ENCODE data around the gene SLC13A4.
"Not testable (repeated sequence)": the region's sequence is repeated elsewhere in the genome, so short reads cannot be mapped to it uniquely, and the experiment has no call there.

SLC13A4 gene

DNA sequence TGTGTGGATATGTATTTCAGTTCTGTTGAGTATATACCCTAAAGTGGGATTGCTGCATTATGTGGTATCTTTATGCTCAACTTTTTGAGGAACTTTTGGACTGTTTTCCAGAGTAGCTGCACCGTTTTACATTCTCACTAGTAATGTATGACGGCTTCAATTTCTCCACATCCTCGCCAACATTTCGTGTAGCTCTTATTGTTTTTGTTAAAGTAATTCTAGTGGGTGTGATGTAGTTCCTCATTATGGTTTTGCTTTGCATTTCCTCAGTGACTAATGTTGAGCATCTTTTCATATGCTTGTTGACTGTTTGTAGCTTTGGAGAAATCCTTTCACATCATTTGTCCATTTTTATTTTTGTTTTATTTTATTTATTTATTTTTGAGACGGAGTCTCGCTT is 61.1 kb downstream of the SLC13A4 start:
- in situ Hi-C loops (cut with MboI; ENCODE audit: low sequenced_read_pairs), result loop anchor here (25.0 kb wide), 1 partner anchor 320 kb away; the partner anchor contains the start of gene MTPN

DNA sequence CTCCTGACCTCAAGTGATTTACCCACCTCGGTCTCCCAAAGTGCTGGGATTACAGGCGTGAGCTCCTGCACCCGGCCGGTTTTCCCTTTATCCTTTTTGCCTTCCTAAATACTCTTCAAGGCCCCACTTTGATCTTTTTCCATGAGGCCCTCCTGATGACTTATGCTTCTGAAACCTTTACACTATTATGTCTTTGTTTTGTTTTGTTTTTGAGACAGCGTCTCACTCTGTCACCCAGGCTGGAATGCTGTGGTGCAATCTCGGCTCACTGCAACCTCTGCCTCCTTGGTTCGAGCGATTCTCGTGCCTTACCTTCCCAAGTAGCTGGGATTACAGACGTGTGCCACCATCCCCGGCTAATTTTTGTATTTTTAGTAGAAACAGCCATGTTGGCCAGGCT is 61.8 kb downstream of the SLC13A4 start:
- in situ Hi-C loops (cut with MboI; ENCODE audit: low sequenced_read_pairs), result loop anchor here (25.0 kb wide), 1 partner anchor 321 kb away; the partner anchor contains the start of gene MTPN

DNA sequence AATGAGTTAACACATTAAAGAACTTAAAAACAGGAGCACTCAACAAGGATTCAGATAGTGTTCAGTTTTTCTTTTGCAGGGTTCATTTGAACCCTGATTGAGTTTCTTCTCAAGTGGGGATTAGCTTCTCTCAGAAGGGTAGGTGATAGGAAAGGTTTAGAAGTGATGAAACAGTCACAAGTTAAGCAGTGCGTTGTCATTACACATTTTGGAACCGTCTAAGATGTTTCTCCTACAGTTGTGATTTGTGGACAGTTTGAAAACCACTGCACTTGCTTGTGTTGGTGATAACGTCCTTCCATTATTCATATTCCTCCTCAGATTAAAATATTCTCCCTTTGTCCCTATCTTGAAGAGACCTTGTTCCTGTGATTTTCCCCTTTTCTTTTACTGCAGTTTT is 62.9 kb downstream of the SLC13A4 start:
- in situ Hi-C loops (cut with MboI; ENCODE audit: low sequenced_read_pairs), result loop anchor here (25.0 kb wide), 1 partner anchor 322 kb away; the partner anchor contains the start of gene MTPN

DNA sequence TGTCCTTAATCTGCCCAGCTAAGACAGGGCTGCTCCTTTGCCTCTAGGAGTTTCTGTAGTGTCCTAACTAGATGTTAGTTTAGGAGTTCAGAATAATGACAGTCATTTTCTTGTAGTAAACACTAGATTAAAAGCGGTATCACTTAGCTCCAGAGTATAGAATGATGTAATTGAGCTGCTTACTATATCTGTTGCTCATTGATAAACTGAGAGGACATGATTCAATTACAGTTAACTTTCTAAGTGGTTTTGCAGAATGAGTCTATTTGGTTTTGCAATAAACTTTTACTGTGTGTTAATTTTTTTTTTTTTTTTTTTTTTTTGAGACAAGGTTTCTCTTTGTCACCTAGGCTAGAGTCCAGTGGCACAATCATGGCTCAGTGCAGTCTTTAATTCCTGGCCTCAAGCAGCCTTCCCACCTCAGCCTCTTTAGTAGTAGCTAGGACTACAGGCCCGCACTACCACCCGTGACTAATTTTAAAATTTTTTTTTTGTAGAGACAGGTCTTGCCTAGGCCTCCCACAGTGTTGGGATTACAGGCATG is 63.9 kb downstream of the SLC13A4 start:
- in situ Hi-C loops (cut with MboI; ENCODE audit: low sequenced_read_pairs), result loop anchor here (25.0 kb wide), 1 partner anchor 323 kb away; the partner anchor contains the start of gene MTPN

DNA sequence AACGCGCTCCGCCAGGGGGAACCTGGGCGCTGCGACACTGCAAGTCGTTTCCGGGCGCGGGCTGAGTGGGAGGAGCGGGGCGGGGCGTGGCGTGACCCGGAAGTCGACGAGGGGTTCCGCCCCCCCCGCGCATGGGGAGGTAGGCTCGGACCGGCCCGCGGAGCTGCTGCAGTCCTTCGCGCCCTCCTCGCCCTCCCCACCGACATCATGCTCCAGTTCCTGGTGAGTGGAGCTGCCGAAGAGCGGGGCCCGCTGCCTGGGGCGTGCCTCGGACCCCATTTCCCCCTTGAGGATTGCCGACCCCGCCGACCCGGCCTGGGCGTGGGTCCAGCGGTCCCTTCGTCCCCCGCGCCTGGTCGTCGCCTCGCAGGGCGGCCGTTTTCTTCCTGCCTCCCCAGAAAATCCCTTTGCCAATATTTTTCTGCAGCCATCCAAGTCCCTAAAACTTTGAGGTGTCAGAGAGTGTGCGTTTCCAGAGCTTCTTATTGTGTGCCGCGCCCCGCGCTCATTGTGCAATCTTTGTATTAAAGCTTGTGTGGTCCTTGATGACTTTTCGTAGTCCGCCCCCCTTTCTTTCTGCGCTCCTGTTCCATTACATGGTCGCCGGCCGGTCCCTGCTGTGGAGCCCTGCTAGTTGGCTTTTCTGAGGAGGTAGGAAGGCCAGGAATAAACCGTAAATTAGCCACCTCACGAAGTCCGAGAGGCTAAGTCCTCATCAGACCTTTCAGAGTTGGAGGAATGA is 65.4 kb downstream of the SLC13A4 start, which contains the start of gene STMP1:
Gene STMP1, plus strand, starts transcription at position 142 of the 742 bp plus-strand sequence.
- in situ Hi-C loops (cut with MboI; ENCODE audit: low sequenced_read_pairs), result loop anchor here (25.0 kb wide), 1 partner anchor 325 kb away; the partner anchor contains the start of gene MTPN

DNA sequence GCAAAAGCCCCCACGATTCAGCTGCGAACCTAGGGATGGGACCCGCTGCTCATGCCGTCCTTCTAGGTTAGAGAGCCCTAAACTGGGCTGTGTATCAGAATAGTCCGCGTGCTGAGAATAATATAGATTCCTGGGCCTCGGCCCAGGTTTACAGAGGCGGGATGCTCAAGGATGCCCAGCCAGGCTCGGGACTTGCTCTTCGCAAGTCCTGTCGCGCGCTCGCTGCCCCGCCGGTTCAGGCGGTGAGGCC is 65.9 kb downstream of the SLC13A4 start:
- in situ Hi-C loops (cut with MboI; ENCODE audit: low sequenced_read_pairs), result loop anchor here (25.0 kb wide), 1 partner anchor 325 kb away; the partner anchor contains the start of gene MTPN

DNA sequence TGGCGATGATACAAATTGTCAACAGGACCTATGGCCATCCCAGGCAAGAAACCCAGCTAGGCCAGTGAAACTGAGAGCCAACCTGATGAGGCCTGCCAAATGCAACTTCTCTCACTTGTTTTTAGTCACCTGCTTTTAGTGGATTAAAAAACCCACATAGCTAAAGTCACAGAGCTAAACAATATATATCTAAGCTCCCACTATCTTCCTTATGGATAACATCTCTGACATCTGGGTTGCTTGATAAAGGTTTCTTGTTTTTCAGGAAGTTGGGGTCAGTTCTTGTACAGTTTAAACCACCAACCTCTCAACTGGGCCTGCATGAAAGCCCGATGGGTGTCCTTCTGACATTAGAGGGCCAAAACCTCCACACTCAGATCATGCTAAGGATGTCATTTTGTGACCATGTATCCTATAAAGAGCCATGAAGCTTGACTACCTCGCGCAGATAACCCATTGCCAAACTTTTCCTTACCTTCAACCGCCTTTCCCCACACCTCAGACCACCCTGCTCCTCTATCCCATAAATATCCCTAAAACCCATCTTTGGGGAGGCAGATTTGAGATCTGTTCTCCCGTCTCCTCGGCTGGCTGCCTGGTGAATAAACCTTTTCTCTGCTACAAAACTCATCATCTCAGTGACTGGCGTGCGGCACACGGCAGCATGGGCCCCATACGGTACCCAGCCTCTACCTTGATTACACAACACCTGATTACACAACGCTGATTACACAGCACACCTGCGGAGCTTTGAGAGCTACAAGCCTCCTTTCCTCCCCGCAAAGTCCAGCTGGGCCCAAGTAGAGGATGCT is 66.5 kb downstream of the SLC13A4 start:
- in situ Hi-C loops (cut with MboI; ENCODE audit: low sequenced_read_pairs), result loop anchor here (25.0 kb wide), 1 partner anchor 326 kb away; the partner anchor contains the start of gene MTPN

DNA sequence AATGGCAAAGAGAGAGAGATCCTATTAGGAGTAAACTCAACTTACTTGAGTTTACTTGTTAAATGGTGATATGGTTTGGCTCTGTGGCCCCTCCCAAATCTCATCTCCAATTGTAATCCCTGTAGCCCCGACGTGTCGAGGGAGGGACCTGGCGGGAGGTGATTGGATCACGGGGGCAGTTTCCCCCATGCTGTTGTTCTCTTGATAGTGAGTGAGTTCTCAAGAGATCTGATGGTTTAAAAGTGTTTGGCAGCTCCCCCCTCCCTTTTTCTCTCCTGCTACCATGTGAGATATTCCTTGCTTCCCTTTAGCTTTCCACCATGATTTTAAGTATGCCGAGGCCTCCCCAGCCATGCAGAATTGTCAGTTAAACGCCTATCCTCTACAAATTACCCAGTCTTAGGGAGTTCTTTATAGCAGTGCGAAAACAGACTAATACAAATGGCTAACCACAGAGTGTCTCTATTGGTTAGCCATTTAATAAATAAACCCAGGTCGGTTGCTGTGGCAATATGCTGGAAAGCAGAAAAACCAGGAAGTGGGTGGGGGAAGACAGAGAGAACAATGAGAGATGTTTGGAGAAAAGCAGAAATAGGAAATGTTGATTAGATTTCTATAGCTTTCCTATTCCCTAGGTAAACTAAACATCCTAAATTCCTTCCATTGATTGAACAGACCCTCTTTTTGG is 68.7 kb downstream of the SLC13A4 start:
- in situ Hi-C loops (cut with MboI; ENCODE audit: low sequenced_read_pairs), result loop anchor here (25.0 kb wide), 1 partner anchor 328 kb away; the partner anchor contains the start of gene MTPN

DNA sequence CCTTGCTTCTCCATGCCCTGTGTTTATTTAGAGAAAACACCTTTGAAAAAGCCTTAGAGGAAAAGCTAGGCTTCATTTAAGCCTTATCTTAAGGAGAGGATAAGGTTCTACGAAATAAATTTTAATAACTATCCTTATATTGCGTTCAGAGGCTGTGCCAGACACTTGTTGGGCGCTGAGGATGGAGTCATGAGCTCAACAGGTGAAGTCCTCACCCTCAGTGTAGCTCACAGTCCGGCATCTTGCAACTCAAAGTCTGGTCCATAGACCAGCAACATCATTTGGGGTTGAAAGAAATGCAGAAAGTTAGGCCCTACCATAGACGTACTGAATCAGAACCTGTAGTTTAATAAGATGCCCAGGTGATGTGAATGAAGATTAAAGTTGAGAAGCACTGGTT is 69.4 kb downstream of the SLC13A4 start:
- in situ Hi-C loops (cut with MboI; ENCODE audit: low sequenced_read_pairs), result loop anchor here (25.0 kb wide), 1 partner anchor 329 kb away; the partner anchor contains the start of gene MTPN

DNA sequence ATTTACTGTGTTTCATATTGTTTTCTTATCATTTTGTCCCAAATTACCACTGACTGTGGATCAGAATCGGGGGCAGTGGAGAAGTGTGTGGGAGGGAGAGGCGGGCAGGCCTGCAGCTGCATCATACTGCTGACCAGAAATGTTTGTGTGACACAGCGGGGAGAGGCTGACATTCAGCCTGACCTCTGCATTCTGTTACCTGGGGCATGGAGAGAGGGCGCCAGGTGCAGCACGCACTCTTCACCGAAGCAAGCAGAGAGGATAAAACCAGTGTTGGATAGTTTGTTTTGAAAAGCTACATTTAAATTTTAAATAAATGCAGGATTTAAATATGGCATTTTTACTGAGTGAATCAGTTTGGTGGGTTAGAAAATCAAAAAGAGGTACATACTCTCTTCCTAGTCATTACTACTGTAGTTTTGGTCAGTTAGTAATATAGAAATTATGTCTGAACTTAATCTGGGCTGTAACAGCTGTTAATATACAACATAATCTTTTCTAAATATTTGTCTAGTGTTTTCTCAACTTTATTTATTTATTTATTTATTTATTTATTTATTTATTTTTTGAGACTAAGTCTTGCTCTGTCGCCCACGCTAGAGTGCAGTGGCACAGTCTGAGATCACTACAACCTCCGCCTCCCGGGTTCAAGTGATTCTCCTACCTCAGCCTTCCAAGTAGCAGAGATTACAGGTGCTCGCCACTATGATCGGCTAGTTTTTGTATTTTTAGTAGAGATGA is 74.5 kb downstream of the SLC13A4 start:
- in situ Hi-C loops (cut with MboI; ENCODE audit: low sequenced_read_pairs), result loop anchor here (25.0 kb wide), 1 partner anchor 334 kb away; the partner anchor contains the start of gene MTPN

DNA sequence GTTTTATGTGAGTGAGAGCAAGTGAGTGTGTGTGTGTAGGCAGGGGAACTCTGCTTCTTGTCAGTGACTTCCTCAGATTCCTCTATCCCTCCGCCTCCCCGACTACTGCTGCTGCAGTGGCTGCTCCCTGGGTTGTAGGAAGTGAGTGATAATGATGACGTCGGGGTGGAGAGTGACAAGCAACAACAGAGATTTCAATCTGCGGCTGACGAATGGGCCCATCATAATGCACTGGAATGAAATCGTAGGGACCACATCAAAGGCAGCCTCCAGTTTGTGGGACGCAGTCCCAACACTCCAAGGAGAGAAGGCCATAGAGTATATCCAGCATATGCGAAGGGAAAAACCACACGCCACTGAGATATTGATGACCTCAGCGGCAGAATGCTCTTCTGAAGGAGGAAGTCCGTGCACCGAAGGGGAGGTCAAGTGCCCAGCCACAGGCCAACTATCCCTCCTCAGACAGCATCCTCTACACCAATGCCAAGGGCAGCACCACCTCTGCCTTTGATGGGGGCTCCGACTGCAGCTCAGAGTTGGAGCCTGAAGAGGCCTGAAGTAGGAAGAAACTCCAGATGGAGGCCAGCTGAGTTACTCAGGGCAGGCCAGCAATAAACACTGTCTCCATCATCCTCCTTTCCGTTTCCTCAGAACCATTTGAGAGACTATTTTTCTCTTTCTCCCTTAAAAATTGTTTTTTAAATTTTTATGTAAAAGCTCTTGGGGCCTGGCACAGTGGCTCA is 77.0 kb downstream of the SLC13A4 start:
- in situ Hi-C loops (cut with MboI; ENCODE audit: low sequenced_read_pairs), result loop anchor here (25.0 kb wide), 1 partner anchor 336 kb away; the partner anchor contains the start of gene MTPN

DNA sequence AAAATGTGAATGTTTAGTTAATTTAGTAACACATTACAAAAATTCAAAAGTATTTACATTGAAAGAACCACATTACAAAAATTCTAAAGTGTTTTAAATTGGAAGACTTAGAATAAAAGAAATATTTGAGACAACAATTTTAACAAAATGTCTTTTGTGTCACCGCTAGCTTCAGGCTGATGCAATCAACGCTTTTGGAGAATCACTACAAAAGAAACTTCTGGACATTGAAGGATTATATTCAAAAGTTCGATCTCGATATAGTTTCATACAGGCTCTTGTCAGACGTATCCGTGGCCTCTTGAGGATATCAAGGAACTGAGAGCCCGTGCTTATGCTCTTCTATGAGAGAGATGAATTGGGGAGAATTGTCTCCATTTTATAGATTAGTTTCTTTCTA is 79.8 kb downstream of the SLC13A4 start:
- in situ Hi-C loops (cut with MboI; ENCODE audit: low sequenced_read_pairs), result no loop called here

DNA sequence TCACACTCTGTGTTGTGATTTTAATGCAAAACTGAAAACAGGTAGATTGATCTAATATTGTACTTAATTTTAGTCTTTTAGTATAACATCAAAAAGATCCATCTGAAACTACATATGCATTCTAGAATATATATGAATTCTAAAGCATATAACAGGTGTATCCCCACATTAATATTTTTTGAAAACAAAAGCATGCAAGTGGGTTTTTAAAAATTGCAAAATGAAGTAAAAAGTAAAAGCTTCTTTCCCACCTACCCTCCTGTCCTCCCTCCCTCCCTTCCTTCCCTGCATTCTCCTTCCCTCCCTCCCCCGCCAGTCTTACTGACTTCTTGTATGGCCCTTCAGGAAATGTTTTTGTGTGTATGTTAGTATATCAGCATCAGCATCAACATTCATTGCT is 80.2 kb downstream of the SLC13A4 start:
- in situ Hi-C loops (cut with MboI; ENCODE audit: low sequenced_read_pairs), result no loop called here

DNA sequence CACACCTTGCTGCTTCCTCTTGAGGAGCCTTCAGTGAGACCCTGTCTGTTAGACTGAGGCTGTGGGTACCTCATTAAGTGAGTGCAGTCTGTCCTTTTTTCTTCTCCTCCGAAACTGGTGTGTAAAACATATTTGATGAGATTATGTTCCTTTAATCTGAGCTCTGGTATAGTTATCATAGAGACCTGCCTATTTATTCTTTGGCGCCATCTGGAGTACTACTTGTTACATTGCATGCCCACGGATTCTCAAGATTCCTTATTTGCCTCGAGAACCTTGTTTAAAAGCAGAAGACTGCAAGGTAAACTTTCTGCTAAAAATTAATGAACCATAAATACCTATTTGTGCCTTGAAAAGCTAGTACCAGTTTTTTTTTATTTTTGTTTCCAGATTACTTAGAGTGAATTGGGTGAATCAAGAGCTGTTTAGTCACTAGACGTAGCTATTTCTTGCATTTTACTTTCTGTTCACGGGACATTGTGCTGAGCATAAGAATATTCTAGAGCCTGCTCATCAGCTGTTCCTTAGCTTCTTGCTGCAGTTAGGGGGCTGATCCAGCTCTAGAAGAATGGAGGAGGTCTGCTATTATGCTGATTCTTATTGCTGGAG is 82.6 kb downstream of the SLC13A4 start:
- in situ Hi-C loops (cut with MboI; ENCODE audit: low sequenced_read_pairs), result no loop called here

DNA sequence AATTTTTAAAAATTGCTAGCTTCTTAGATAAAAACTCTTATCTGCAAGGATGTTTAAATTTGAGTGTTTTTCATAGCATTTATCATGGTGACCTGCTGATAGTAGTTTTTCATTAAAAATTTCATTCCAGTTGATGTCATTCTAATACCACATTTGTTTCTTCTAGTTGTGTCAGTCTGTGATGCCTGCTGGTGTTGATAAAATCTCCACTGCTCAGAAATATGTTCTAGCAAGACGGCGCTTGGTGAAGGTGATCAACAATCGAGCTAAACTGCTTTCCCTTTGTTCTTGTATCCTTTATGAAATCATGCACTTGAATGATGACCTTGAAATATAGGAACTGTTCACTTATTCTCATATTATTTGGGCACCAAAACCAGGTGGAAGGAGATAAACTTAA is 83.3 kb downstream of the SLC13A4 start:
- in situ Hi-C loops (cut with MboI; ENCODE audit: low sequenced_read_pairs), result no loop called here

DNA sequence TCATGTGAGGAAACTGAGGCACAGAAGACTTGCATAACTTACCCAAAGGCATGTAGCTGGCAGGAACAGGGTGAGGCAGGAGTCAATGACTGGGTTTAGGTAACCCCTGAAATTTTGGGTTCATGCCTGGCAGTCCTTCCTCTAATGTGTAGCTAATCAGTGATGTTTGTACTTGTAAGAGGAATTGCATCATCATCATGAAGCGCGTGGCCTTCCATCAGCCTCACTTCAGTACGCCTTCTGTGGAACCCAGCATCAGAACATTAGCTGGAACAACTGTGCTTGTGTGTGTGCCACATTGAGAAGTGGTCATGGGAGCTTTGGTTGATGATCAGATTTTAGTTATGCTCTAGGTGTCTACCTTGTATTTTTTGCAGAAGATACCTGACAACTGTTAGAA is 83.8 kb downstream of the SLC13A4 start:
- in situ Hi-C loops (cut with MboI; ENCODE audit: low sequenced_read_pairs), result no loop called here

DNA sequence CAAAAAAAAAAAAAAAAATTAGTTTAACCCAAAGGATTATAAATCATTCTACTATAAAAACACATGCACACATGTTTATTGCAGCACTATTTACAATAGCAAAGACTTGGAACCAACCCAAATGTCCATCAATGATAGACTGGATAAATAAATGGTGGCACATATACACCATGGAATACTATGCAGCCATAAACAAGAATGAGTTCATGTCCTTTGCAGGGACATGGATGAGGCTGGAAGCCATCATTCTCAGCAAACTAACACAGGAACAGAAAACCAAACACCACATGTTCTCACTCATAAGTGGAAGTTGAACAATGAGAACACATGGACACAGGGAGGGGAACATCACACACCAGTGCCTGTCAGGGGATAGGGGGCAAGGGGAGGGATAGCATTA is 88.3 kb downstream of the SLC13A4 start:
- in situ Hi-C loops (cut with MboI; ENCODE audit: low sequenced_read_pairs), result not testable (repeated sequence)

DNA sequence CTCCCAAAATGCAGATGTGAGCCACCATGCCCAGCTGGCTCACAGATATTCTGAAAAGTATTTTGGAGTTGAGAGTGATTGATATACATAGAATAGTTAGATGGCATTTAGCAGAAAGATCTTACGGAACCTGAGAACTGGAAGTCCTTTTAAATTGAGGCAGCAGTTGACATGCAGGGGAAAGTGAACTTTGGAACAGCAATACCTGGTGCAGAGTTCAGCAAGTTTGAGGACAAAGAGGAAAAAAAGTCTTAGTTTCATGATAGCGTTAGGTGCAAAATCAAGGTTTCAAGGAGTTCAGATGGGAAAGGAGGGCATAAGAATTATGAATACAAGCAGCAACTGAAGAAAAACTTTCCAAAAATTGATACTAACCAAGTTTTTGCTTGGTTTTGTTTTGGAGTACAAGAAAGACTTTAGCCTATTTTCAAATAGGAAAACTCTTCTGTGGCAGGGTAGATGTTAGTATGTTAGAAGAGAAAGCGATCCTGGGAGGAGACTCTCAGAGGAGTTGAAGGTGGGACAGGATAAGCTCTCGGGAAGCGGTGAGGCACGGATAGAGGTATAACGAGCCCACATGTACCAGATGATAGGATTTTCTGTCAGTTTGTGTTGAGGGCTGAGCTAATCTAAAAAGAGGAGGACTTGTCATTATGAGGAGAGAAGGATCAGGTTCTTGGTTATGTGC is 93.7 kb downstream of the SLC13A4 start:
- in situ Hi-C loops (cut with MboI; ENCODE audit: low sequenced_read_pairs), result no loop called here

All from HL-60/S4 treated with retinoic acid at 250 ng/mL for 4 days and 3 days (cell line).